Nephron (organoid): ENCODE data around the gene PSMB5.

ENCODE experiments used
- H3K27ac Mint-ChIP-seq, 3 experiments: 2 replicates each; pipeline ENCODE4 v1.8.0; 2020; ENCODE audit warnings: mixed read lengths in 3 of 3, mild to moderate bottlenecking in 2 of 3, moderate library complexity in 1 of 3
- H3K27me3 Mint-ChIP-seq: 2 replicates; pipeline ENCODE4 v1.8.0; 2021; ENCODE audit warnings: low read depth, mild to moderate bottlenecking, moderate library complexity, mixed read lengths
- H3K36me3 Mint-ChIP-seq: 2 replicates; pipeline ENCODE4 v1.8.0; 2020; ENCODE audit warnings: low read depth, mixed read lengths
- H3K4me1 Mint-ChIP-seq: 2 replicates; pipeline ENCODE4 v1.8.0; 2020; ENCODE audit warnings: mixed read lengths
- H3K4me3 Mint-ChIP-seq, 3 experiments: 2 replicates each; pipeline ENCODE4 v1.8.0; 2020; ENCODE audit warnings: mild to moderate bottlenecking in 3 of 3, mixed read lengths in 3 of 3, moderate library complexity in 2 of 3
- H3K9me3 Mint-ChIP-seq: 2 replicates; pipeline ENCODE4 v1.8.0; 2020; ENCODE audit warnings: mixed read lengths
- TF ChIP-seq, protein P1 (sequence below), 3 experiments: fragments of 200-600 bp; sonication (generic); IDR thresholded peaks; one replicate each; pipeline ENCODE4 v1.5.0; 2021; ENCODE audit warnings: antibody characterized with exemption in 3 of 3; ENCODE audit not compliant: unreplicated experiment in 3 of 3

PSMB5 gene

DNA sequence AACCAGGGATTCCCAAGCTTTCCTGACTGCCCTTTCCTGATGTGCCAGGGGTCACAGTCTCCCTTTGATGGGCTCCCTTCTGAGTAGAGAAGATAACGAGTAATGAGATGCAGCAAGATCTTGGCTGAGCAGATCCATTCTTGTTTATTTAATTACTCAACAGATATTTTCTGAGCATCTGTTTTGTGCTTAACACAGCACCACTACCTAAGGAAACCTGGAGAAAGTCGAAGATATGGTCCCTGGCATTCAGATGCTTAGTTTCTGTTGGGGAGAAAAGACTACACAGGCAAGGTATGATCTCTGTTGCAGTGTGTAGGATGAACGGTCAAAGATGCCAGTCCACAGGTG is 56.2 kb downstream of the PSMB5 start:
- Mint-ChIP-seq H3K27ac (peak overlapping the region; percentile 92 to 98 (median 97)), H3K36me3 (peaks cover 44% of the 10 kb centered on the region), H3K27me3 (no peaks in the 10 kb centered on the region), H3K4me1 (peaks cover 56% of the 10 kb centered on the region), H3K4me3 (peak overlapping the region; percentile 90 to 93 (median 91)), H3K9me3 (no peaks in the 10 kb centered on the region)
- TF ChIP-seq, protein P1, sequence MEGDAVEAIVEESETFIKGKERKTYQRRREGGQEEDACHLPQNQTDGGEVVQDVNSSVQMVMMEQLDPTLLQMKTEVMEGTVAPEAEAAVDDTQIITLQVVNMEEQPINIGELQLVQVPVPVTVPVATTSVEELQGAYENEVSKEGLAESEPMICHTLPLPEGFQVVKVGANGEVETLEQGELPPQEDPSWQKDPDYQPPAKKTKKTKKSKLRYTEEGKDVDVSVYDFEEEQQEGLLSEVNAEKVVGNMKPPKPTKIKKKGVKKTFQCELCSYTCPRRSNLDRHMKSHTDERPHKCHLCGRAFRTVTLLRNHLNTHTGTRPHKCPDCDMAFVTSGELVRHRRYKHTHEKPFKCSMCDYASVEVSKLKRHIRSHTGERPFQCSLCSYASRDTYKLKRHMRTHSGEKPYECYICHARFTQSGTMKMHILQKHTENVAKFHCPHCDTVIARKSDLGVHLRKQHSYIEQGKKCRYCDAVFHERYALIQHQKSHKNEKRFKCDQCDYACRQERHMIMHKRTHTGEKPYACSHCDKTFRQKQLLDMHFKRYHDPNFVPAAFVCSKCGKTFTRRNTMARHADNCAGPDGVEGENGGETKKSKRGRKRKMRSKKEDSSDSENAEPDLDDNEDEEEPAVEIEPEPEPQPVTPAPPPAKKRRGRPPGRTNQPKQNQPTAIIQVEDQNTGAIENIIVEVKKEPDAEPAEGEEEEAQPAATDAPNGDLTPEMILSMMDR (IDR thresholded peaks at IDR 0.05; ENCODE audit: unreplicated experiment in 3 of 3), result no peak

DNA sequence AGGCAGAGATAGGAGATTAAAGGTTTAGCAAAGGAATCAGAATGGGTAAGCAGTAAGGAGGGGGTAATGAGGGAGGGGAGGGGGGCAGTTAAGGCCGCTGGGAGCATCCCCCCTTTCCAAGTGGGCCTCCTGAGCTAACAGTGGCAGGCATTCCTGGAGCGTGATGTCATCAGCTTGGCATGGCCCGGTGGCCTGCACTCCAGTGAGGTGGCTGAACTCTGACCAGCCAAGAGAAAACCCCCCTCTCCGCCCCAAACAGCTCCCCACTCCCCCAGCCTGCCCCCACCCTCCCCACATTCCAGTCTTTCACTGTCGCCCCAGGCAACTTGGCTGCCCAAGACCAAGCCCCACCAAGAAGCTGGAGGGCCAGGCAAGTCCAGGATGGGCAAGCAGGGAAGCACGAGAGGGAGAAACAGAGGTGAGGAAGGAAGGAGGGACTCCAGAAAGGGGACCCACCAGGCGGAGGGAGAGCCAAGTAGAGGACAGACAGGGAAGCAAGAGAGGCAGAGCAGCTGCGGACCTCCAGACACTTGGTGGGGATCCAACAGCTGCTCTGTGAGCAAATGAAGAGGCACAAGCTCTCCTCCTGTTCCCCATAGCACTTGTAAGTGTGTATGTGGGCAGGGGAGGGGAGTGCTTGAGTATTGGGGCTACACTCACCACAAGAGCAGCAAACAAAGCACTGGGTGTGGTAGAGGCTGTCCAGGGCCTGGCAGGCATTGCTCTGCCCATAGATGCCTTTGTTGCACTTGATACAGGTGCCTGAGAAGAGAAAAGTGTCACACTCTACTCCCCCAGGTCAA is 56.8 kb downstream of the PSMB5 start:
- Mint-ChIP-seq H3K36me3 (peaks cover 48% of the 10 kb centered on the region), H3K27ac (peak overlapping the region; percentile 92 to 98 (median 97)), H3K27me3 (no peaks in the 10 kb centered on the region)

DNA sequence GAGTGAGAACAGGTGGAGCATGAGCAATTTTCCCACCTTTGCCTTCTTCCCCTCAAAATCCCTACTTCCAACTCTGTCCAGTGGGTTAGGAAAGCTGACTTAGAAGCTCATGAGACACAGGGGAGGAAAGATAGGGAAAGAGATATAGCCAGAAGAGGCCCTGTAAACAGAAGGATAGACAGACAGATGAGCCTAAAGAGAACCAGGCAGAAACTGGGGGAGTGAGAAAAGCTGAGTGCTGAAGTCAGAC is 57.3 kb downstream of the PSMB5 start:
- TF ChIP-seq, protein P1 (IDR thresholded peaks at IDR 0.05; ENCODE audit: unreplicated experiment in 3 of 3), result no peak
- Mint-ChIP-seq H3K27me3 (no peaks in the 10 kb centered on the region), H3K36me3 (peaks cover 50% of the 10 kb centered on the region), H3K9me3 (no peaks in the 10 kb centered on the region), H3K4me1 (peaks cover 58% of the 10 kb centered on the region), H3K27ac (peak overlapping the region; percentile 92 to 98 (median 97)), H3K4me3 (peak overlapping the region; percentile 90 to 93 (median 91))

More for the DNA sequence above, 56.8 kb downstream of the PSMB5 start:
- Mint-ChIP-seq H3K9me3 (no peaks in the 10 kb centered on the region), H3K4me1 (peaks cover 58% of the 10 kb centered on the region), H3K4me3 (peak overlapping the region; percentile 90 to 93 (median 91))
- TF ChIP-seq, protein P1 (IDR thresholded peaks at IDR 0.05; ENCODE audit: unreplicated experiment in 3 of 3), result no peak

DNA sequence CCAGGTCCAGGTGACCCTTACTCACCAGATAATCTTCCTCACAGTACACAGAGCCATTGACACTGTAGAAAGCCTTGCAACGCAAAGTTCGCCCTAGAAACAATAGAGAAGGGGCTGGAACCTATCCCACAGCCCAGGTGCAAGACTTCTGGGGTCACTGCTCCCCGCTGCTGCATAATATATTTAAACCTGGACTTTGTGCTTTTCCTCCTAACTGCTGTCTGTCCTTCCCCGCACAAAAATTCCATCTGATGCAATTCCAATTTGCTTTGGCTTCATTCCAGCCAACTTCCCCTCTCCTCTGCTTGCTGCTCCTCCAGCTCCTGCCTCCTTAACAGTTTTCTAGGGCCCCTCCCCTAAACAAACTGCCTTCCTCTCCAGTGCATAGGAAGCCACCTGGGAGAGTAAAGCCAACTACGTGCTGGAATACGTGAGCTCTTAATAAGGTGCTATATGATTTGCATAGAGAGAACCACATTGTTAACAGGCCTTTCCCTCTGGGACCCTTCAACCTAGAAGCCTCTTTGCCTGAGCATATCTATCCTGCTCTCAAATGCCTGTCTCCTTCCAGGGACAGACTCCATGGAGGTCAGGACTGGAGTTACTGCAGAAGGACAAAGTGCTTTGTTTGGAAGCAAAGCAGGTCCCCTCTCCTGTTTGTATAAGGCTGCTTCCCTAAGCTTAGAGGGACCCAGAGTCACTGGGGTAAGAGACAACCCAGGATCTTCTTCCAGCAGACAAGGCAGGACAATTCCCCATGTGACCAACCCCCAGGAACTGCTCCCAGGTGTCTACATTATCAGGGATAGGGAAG is 57.9 kb downstream of the PSMB5 start:
- Mint-ChIP-seq H3K36me3 (peaks cover 55% of the 10 kb centered on the region), H3K27ac (peak overlapping the region; percentile 92 to 98 (median 97)), H3K27me3 (no peaks in the 10 kb centered on the region), H3K9me3 (no peaks in the 10 kb centered on the region), H3K4me3 (peak overlapping the region; percentile 90 to 93 (median 91)), H3K4me1 (peaks cover 58% of the 10 kb centered on the region)
- TF ChIP-seq, protein P1 (IDR thresholded peaks at IDR 0.05; ENCODE audit: unreplicated experiment in 3 of 3), result no peak
